Measurements from ENCODE around the gene NDUFS8. TPM values are rescaled to one million over a fixed set of nuclear protein-coding genes. Genes with fewer than 3 reads are reported as not detected.

NDUFS8 gene
- total and polyA plus RNA-seq, 10 of the 15 experiments (the other 5 are each of a cell fraction or from before 2014, with no cell fraction given), result 17.6 to 308 (median 120) TPM

GRCh38 chr11:68014157-68014946, 16.1 kb upstream of the NDUFS8 start (continued):
- TF ChIP-seq ZNF687 (IDR thresholded peaks at IDR 0.05), result no peak
- no peak for TF ChIP-seq TBL1XR1 (IDR thresholded peaks at IDR 0.05; ENCODE audit: low read depth, low read length)

GRCh38 chr11:68014947-68015447, 15.5 kb upstream of the NDUFS8 start:
- H3K9ac ChIP-seq (ENCODE audit: control insufficient read depth, insufficient read depth, low read length), result no peak overlapping the region
- peaks cover 3% of the 10 kb centered on the region for H3K4me1 ChIP-seq (ENCODE audit: control insufficient read depth, insufficient read depth, low read length)
- in situ Hi-C loops (cut with MboI), result no loop called here
- 68% methylated on average over 19 of the region's 19 CpGs for WGBS (ENCODE audit: insufficient coverage, insufficient replicate concordance, low lambda C conversion rate, missing lambda C conversion rate)
- no peak overlapping the region for H3K4me3 ChIP-seq
- H4K20me1 ChIP-seq (ENCODE audit: control insufficient read depth, insufficient read depth), result no peaks in the 10 kb centered on the region
- no peaks in the 10 kb centered on the region for H3K9me3 ChIP-seq (replicated peaks; ENCODE audit: control insufficient read depth, insufficient read depth, low read length)
- H3K36me3 ChIP-seq (ENCODE audit: control insufficient read depth in 2 of 2, insufficient read depth in 2 of 2, low read length in 1 of 2), result no peaks in the 10 kb centered on the region
- BruUV-seq (replicated peaks), result no TSS peak
- no peak overlapping the region for H3K27ac ChIP-seq (ENCODE audit: control insufficient read depth, insufficient read depth)
- no peak overlapping the region for H3K4me2 ChIP-seq (ENCODE audit: control insufficient read depth, insufficient read depth)
- no peaks in the 10 kb centered on the region; a peak in 1 of 4 replicates for H3K27me3 ChIP-seq (replicated peaks in 1 of 2; ENCODE audit: control insufficient read depth in 2 of 2, insufficient read depth in 2 of 2, low read length in 1 of 2)
- DNase-seq (ENCODE audit: low read depth, low spot score) (no peak), FAIRE-seq (no peak), ATAC-seq (no peak)
- H3K79me2 ChIP-seq (ENCODE audit: control insufficient read depth, insufficient read depth, low read length), result no peaks in the 10 kb centered on the region
- SMC1A ChIA-PET (ENCODE audit: uncharacterized antibody, unreplicated experiment), result no interaction called here
- POLR2A ChIA-PET, result no interaction called here
- RAD21 ChIA-PET (ENCODE audit: unreplicated experiment), result no interaction called here
- intact Hi-C loops (cut with micrococcal nuclease; ENCODE audit: unreplicated experiment), result no loop called here
- no peak overlapping the region for H2AFZ ChIP-seq (ENCODE audit: control insufficient read depth, low read depth, low read length)
- CTCF ChIA-PET, result interaction anchor here (2.6 kb wide), 1 partner anchor 194 kb away, joined by 6 read pairs; no protein-coding TSS in a partner anchor
- TF ChIP-seq CEBPZ (IDR thresholded peaks at IDR 0.05; ENCODE audit: low read depth, low read length) (no peak), ZNF592 (IDR thresholded peaks at IDR 0.05) (no peak), YY1 (IDR thresholded peaks at IDR 0.05; ENCODE audit: low read depth, low read length) (no peak)

Data from GM12878 (cell line).